Measurements from ENCODE around the gene BMPR1A.
"Not testable (repeated sequence)": the region's sequence is repeated elsewhere in the genome, so short reads cannot be mapped to it uniquely, and the experiment has no call there.

Gene BMPR1A

GRCh38 chr10:86979977-86980448 lies 223.6 kb downstream of the BMPR1A start:
- ATAC-seq: no peak
- Mint-ChIP-seq H3K4me3 (no peak overlapping the region), H3K36me3 (no peaks in the 10 kb centered on the region), H3K27ac (no peak overlapping the region), H3K27me3 (no peaks in the 10 kb centered on the region), H3K4me1 (peaks cover 6% of the 10 kb centered on the region), H3K9me3 (no peaks in the 10 kb centered on the region)

GRCh38 chr10:86981020-86981419 lies 224.6 kb downstream of the BMPR1A start:
- H3K27ac Mint-ChIP-seq, H3K4me3 Mint-ChIP-seq: not testable (repeated sequence)

GRCh38 chr10:86981716-86982115 lies 225.3 kb downstream of the BMPR1A start:
- Mint-ChIP-seq H3K4me3 (peak overlapping the region; percentile 21), H3K27me3 (no peaks in the 10 kb centered on the region), H3K9me3 (no peaks in the 10 kb centered on the region), H3K27ac (no peak overlapping the region), H3K4me1 (peaks cover 6% of the 10 kb centered on the region), H3K36me3 (no peaks in the 10 kb centered on the region)
- ATAC-seq: no peak

More at GRCh38 chr10:86981020-86981419, 224.6 kb downstream of the BMPR1A start:
- H3K9me3 Mint-ChIP-seq, H3K4me1 Mint-ChIP-seq, H3K27me3 Mint-ChIP-seq, ATAC-seq, H3K36me3 Mint-ChIP-seq: not testable (repeated sequence)

All from stimulated activated memory B cell treated with anti-CD40 and anti-IgM and Interleukin-4, amounts not matched to agents 10 μg/mL and 1 μg/mL and 100 μg/mL, for 72 hours (primary cell).